GM23338 (cell line): Measurements from ENCODE around the gene LRCH2. TPM values are rescaled to one million over a fixed set of nuclear protein-coding genes. Genes with fewer than 3 reads are reported as not detected.
A peak's percentile ranks its signal among the peaks of the same experiment; 100 is the strongest.

ENCODE experiments used
- ATAC-seq: fragments of 200-7000 bp; cut with Tn5 transposase; 3 replicates; pipeline ENCODE4 v1.9.1; 2020
- DNase-seq: peaks from one replicate; pipeline ENCODE4 v3.0.0-alpha.2; 2015; ENCODE audit warnings: low spot score
- H2AFZ ChIP-seq: fragments of 200-600 bp; sonication (generic); 2 replicates; pipeline ENCODE4 v1.8.0; 2016; ENCODE audit warnings: antibody characterized with exemption, mild to moderate bottlenecking, moderate library complexity
- H3F3A ChIP-seq: fragments of 200-600 bp; sonication (generic); replicated peaks from 2 replicates; pipeline ENCODE4 v1.8.0; 2017; ENCODE audit warnings: antibody characterized with exemption, mixed run types, low read depth
- H3K27ac ChIP-seq: fragments of 200-600 bp; sonication (generic); 2 replicates; pipeline ENCODE4 v1.6.1; 2016; ENCODE audit warnings: low read depth
- H3K27me3 ChIP-seq: fragments of 200-600 bp; sonication (generic); 2 replicates; pipeline ENCODE4 v1.8.0; 2016; ENCODE audit warnings: mild to moderate bottlenecking, mixed run types, moderate library complexity; ENCODE audit not compliant: insufficient read depth
- H3K36me3 ChIP-seq: fragments of 200-600 bp; sonication (generic); 2 replicates; pipeline ENCODE4 v1.8.0; 2016; ENCODE audit warnings: mild to moderate bottlenecking; ENCODE audit not compliant: insufficient read depth
- H3K4me1 ChIP-seq: fragments of 200-600 bp; sonication (generic); 2 replicates; pipeline ENCODE4 v1.8.0; 2016; ENCODE audit warnings: mild to moderate bottlenecking, moderate library complexity; ENCODE audit not compliant: insufficient read depth
- H3K4me2 ChIP-seq: fragments of 200-600 bp; sonication (generic); 2 replicates; pipeline ENCODE4 v1.7.1; 2017; ENCODE audit warnings: mixed run types
- H3K4me3 ChIP-seq: fragments of 200-600 bp; sonication (generic); 2 replicates; pipeline ENCODE4 v1.6.1; 2016; ENCODE audit warnings: mixed run types
- H3K79me2 ChIP-seq: fragments of 200-600 bp; sonication (generic); replicated peaks from 2 replicates; pipeline ENCODE4 v1.8.0; 2017; ENCODE audit warnings: mild to moderate bottlenecking; ENCODE audit not compliant: insufficient read depth
- H3K9me2 ChIP-seq: fragments of 200-600 bp; sonication (generic); 2 replicates; pipeline ENCODE4 v1.8.0; 2017; ENCODE audit not compliant: insufficient read depth
- H4K20me1 ChIP-seq: fragments of 200-600 bp; sonication (generic); replicated peaks from 2 replicates; pipeline ENCODE4 v1.8.0; 2017; ENCODE audit warnings: mild to moderate bottlenecking; ENCODE audit not compliant: insufficient read depth
- H3K27ac Mint-ChIP-seq: 2 replicates; pipeline ENCODE4 v1.8.0; 2020; ENCODE audit warnings: inconsistent platforms, mild to moderate bottlenecking, moderate library complexity, mixed read lengths
- H3K27me3 Mint-ChIP-seq: 3 replicates; pipeline ENCODE4 v1.8.0; 2022; ENCODE audit warnings: low read depth, mild to moderate bottlenecking, moderate library complexity, mixed read lengths, inconsistent platforms; ENCODE audit not compliant: insufficient read depth, poor library complexity
- H3K36me3 Mint-ChIP-seq: 3 replicates; pipeline ENCODE4 v1.8.0; 2021; ENCODE audit warnings: low read depth, mild to moderate bottlenecking, inconsistent platforms, moderate library complexity, mixed read lengths
- H3K4me1 Mint-ChIP-seq: 3 replicates; pipeline ENCODE4 v1.8.0; 2020; ENCODE audit warnings: mild to moderate bottlenecking, inconsistent platforms, mixed read lengths
- H3K4me3 Mint-ChIP-seq: 3 replicates; pipeline ENCODE4 v1.8.0; 2021; ENCODE audit warnings: moderate library complexity, mild to moderate bottlenecking, inconsistent platforms, mixed read lengths
- H3K9me3 Mint-ChIP-seq: 3 replicates; pipeline ENCODE4 v1.8.0; 2020; ENCODE audit warnings: moderate library complexity, mild to moderate bottlenecking, inconsistent platforms, mixed read lengths
- CREB1 ChIP-seq: fragments of 250-450 bp; sonication (Bioruptor Pico); IDR thresholded peaks from 2 replicates; pipeline ENCODE4 v1.5.0; 2020; ENCODE audit warnings: low read depth, mild to moderate bottlenecking, moderate library complexity
- EZH2 ChIP-seq: fragments of 200-600 bp; sonication (generic); IDR thresholded peaks from one replicate; pipeline ENCODE4 v1.8.0; 2017; ENCODE audit warnings: antibody characterized with exemption, mild to moderate bottlenecking, low read depth; ENCODE audit not compliant: unreplicated experiment
- EZH2phosphoT487 ChIP-seq: fragments of 200-600 bp; sonication (generic); IDR thresholded peaks from one replicate; pipeline ENCODE4 v1.8.1; 2018; ENCODE audit warnings: antibody characterized with exemption; ENCODE audit not compliant: unreplicated experiment
- JUNB ChIP-seq: IDR thresholded peaks from one replicate; pipeline ENCODE4 v1.6.1; 2016; ENCODE audit warnings: antibody characterized with exemption; ENCODE audit not compliant: unreplicated experiment
- NANOG ChIP-seq: IDR thresholded peaks from 2 replicates; pipeline ENCODE4 v1.6.1; 2016; ENCODE audit warnings: antibody characterized with exemption, borderline replicate concordance
- POLR2AphosphoS5 ChIP-seq: IDR thresholded peaks from 2 replicates; pipeline ENCODE4 v1.6.1; 2016; ENCODE audit warnings: antibody characterized with exemption, low read depth
- ZNF114 ChIP-seq: fragments of 250-450 bp; sonication (Bioruptor Pico); IDR thresholded peaks from 2 replicates; pipeline ENCODE4 v1.5.0; 2020; ENCODE audit warnings: mild to moderate bottlenecking, moderate library complexity
- ZNF331 ChIP-seq: fragments of 250-450 bp; sonication (Bioruptor Pico); IDR thresholded peaks from 2 replicates; pipeline ENCODE4 v1.5.0; 2020; ENCODE audit warnings: low read depth, mild to moderate bottlenecking, moderate library complexity
- polyA plus RNA-seq: library from polyadenylated mRNA; unstranded; fragments of >200 nt; fragmentation: Nextera tagmentation; extraction: Ambion mirVana; gene quantifications from 2 replicates; pipeline ENCODE4 v1.2.1, GENCODE V29; 2016
- total RNA-seq: library from RNA; depleted of rRNA; stranded (reverse); fragments of >200 nt; shearing (Covaris generic); gene quantifications from 2 replicates; pipeline ENCODE4 v1.2.3, GENCODE V29; 2014
- TF ChIP-seq, protein P1 (sequence below): IDR thresholded peaks from 2 replicates; pipeline ENCODE4 v1.6.1; 2016; ENCODE audit warnings: antibody characterized with exemption
- TF ChIP-seq, protein P2 (sequence below): IDR thresholded peaks from one replicate; pipeline ENCODE4 v1.6.1; 2018; ENCODE audit warnings: antibody characterized with exemption; ENCODE audit not compliant: unreplicated experiment
- TF ChIP-seq, protein P3 (sequence below), 2 experiments: fragments of 200-600 bp in 1 of 2; sonication (generic) in 1 of 2; conservative IDR thresholded peaks; 2 replicates each; pipeline versions ENCODE4 v1.5.1 to v1.6.1; 2016 to 2017; ENCODE audit warnings: antibody characterized with exemption in 2 of 2, low read depth in 2 of 2, mild to moderate bottlenecking in 2 of 2, moderate library complexity in 1 of 2

The LRCH2 gene
- total and polyA plus RNA-seq, 2 experiments from 2014 or later = 2.5 to 8.6 TPM

GRCh38 chrX:115178473-115178872 lies 55.4 kb downstream of the LRCH2 start:
- Histone ChIP-seq H4K20me1 (no peaks in the 10 kb centered on the region), H3K79me2 (no peaks in the 10 kb centered on the region), H3K36me3 (no peaks in the 10 kb centered on the region), H3K9me2 (no peaks in the 10 kb centered on the region), H3K4me2 (no peak overlapping the region), H3F3A (no peaks in the 10 kb centered on the region), H2AFZ (no peak overlapping the region), H3K4me1 (no peaks in the 10 kb centered on the region), H3K4me3 (0 out of 2 replicates have a peak overlapping the region, but pooled peaks have one; percentile 13), H3K27me3 (no peaks in the 10 kb centered on the region), H3K27ac (no peak overlapping the region)
- TF ChIP-seq, protein P1, sequence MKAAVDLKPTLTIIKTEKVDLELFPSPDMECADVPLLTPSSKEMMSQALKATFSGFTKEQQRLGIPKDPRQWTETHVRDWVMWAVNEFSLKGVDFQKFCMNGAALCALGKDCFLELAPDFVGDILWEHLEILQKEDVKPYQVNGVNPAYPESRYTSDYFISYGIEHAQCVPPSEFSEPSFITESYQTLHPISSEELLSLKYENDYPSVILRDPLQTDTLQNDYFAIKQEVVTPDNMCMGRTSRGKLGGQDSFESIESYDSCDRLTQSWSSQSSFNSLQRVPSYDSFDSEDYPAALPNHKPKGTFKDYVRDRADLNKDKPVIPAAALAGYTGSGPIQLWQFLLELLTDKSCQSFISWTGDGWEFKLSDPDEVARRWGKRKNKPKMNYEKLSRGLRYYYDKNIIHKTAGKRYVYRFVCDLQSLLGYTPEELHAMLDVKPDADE = no peak
- TF ChIP-seq CREB1 (CRISPR knock-in tag) = no peak
- TF ChIP-seq NANOG = no peak
- no peak for TF ChIP-seq JUNB
- TF ChIP-seq ZNF114 (CRISPR knock-in tag) = no peak
- no peak for TF ChIP-seq ZNF331 (CRISPR knock-in tag)
- TF ChIP-seq POLR2AphosphoS5 = no peak
- TF ChIP-seq, protein P2, sequence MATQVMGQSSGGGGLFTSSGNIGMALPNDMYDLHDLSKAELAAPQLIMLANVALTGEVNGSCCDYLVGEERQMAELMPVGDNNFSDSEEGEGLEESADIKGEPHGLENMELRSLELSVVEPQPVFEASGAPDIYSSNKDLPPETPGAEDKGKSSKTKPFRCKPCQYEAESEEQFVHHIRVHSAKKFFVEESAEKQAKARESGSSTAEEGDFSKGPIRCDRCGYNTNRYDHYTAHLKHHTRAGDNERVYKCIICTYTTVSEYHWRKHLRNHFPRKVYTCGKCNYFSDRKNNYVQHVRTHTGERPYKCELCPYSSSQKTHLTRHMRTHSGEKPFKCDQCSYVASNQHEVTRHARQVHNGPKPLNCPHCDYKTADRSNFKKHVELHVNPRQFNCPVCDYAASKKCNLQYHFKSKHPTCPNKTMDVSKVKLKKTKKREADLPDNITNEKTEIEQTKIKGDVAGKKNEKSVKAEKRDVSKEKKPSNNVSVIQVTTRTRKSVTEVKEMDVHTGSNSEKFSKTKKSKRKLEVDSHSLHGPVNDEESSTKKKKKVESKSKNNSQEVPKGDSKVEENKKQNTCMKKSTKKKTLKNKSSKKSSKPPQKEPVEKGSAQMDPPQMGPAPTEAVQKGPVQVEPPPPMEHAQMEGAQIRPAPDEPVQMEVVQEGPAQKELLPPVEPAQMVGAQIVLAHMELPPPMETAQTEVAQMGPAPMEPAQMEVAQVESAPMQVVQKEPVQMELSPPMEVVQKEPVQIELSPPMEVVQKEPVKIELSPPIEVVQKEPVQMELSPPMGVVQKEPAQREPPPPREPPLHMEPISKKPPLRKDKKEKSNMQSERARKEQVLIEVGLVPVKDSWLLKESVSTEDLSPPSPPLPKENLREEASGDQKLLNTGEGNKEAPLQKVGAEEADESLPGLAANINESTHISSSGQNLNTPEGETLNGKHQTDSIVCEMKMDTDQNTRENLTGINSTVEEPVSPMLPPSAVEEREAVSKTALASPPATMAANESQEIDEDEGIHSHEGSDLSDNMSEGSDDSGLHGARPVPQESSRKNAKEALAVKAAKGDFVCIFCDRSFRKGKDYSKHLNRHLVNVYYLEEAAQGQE = no peak
- TF ChIP-seq, protein P3, sequence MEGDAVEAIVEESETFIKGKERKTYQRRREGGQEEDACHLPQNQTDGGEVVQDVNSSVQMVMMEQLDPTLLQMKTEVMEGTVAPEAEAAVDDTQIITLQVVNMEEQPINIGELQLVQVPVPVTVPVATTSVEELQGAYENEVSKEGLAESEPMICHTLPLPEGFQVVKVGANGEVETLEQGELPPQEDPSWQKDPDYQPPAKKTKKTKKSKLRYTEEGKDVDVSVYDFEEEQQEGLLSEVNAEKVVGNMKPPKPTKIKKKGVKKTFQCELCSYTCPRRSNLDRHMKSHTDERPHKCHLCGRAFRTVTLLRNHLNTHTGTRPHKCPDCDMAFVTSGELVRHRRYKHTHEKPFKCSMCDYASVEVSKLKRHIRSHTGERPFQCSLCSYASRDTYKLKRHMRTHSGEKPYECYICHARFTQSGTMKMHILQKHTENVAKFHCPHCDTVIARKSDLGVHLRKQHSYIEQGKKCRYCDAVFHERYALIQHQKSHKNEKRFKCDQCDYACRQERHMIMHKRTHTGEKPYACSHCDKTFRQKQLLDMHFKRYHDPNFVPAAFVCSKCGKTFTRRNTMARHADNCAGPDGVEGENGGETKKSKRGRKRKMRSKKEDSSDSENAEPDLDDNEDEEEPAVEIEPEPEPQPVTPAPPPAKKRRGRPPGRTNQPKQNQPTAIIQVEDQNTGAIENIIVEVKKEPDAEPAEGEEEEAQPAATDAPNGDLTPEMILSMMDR (conservative IDR thresholded peaks at IDR 0.05; ENCODE audit: low read depth in 2 of 2) = no peak
- no peak for TF ChIP-seq EZH2
- TF ChIP-seq EZH2phosphoT487 = no peak
- no peak overlapping the region for H3K27ac Mint-ChIP-seq
- ATAC-seq (peak; percentile 79), DNase-seq (peak; percentile 39)
- H3K9me3 Mint-ChIP-seq = no peaks in the 10 kb centered on the region; the same call in 2 of the 3 replicates
- H3K4me3 Mint-ChIP-seq = no peak overlapping the region
- H3K27me3 Mint-ChIP-seq = no peaks in the 10 kb centered on the region
- H3K36me3 Mint-ChIP-seq = no peaks in the 10 kb centered on the region
- peaks cover 14% of the 10 kb centered on the region for H3K4me1 Mint-ChIP-seq
